Activated naive CD4-positive, alpha-beta T cell (primary cell): ENCODE results near the gene MYL3.

Experiments
- DNase-seq, 4 experiments: peaks; one replicate each; lab custom pipeline; 2025; lab: John Stamatoyannopoulos, UW

MYL3 gene

DNA sequence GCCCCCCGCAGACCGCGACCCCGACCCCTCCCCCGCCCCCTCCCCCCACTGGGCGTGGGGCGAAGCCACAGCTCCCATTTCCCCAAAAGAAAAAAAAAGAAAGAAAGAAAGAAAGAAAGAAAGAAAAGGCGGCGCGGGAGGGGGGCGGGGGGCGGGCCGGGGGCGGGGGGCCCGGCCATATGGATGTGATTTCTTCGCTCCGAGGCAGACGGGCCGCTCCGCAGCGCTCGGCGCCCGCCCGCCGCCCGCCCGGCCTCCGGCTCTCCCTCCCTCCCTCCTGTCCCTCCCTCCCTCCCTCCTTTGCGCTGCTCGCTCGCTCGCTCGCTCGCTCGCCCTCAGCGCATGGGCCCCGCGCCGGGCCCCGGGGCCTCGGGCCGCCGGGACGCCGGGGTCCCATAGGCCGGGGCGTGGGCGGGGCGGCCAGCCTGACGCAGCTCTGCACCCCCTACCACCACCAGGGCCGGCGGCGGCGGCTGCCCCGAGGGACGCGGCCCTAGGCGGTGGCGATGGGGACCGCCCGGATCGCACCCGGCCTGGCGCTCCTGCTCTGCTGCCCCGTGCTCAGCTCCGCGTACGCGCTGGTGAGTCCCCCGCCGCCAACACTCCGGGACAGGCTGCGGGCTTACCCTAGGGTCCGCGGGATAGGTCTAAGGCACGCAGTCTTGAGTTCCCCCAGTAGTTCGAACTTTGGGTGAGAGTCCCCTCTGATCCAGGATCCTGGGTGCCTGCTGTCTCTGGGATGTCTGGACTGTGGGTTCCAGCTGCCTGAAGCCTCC lies 20.0 kb upstream of the MYL3 start:
- no peak for DNase-seq

DNA sequence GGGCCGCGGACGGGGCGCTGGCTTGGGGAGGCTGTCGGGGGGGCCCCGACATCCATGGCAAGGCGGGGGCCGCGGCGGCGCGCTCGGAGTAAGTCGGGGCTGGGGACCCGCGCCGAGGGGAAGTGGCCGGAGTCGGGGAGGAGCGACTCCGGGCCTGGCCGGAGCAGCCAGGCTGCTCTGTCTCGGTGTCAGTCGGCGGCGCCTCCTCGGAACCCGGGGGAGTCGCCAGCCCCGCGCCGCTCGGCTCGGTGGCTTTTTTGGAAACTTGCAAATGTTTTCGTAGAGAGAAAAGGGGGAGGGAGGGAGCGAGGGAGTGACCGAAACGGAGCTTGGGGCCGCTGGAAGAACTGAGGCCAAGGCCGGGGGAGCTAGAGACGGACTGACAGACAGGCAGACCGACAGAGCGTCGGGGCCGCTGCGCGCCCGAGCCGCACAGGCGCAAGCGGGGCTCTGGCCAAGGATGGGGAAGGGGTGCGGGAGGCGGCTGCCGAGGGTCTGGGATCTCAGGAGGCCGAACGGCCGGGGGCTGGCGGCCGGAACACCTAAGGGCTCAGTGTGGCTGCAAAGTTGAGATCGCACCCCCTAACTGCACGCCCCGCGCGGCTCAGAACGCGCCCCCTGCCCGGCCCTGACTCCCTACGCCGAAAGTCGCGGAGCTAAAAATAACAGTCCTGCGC lies 19.3 kb upstream of the MYL3 start:
- no peak for DNase-seq

DNA sequence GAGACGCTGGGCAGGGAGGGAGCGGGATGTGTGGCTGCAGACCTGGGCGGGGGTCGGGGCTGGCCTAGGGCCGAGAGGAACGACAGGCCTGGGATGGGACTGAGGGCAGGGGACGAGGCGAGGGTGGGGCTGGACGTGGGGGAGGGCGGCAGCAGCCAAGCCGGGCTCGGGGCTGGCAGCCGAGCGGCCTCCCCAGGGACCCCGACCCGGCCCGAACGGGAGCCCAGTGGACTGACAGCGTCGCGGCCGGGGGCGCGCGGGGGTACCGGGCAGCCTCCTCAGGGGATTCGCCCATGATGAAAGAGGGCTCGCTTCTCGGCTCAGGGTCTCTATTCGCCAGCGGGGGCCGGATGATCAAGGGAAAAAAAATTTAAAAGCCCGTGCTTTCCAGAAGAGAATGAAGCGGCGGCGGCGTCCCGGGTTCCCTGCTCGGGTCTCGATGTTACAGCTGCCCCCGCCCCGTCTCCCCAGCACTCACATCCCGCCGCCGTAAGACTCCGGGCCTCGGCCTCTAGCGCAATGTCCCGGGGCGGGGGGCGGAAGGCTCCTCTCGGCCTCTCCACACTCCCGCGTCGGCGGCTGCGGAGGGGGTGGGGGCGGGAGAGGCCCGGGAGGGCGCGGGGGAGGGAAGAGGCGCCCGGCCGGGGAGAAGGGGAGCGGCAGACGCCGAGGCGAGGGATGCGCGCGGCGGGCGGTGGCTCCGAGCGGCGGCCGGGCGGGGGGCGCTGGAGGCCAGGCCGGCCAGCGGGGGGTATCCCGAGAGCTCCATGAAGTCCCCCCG lies 18.5 kb upstream of the MYL3 start:
- DNase-seq = peak in 1 of 4 experiments; percentile 8

DNA sequence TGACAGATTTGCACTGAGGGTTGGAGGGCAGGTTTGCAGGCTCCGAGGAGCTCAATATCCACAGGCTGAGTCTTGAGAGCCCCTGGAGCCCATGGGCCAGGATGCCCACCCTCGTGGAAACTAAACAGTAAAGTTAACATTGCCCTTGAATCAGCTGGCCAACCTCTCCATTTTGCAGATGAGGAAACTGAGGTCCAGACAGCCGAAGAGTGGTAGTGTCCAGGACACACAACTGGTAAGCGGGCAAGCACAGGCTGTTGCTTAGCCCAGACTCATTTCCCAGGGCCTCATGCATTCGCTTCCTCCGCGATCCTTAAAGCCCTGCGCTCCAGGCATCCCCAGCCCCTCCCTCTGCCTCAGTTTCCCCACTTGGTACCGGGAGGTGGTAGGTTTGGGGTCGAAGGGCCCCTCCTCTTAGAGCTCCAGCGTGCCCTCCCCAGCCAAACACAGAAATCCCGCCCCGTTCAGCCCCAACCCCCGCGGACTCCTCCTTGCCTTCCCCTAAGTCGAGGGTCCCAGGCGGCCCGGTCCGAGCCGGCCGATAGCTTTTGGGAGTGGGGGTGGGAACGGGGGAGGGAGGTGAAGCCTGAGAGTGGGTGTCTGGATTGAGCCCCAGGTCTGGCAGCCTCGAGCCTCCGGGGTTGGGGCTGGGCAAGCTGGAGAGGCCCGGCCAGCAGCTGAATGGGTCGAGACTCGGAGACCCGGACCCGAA lies 17.8 kb upstream of the MYL3 start:
- DNase-seq = no peak

DNA sequence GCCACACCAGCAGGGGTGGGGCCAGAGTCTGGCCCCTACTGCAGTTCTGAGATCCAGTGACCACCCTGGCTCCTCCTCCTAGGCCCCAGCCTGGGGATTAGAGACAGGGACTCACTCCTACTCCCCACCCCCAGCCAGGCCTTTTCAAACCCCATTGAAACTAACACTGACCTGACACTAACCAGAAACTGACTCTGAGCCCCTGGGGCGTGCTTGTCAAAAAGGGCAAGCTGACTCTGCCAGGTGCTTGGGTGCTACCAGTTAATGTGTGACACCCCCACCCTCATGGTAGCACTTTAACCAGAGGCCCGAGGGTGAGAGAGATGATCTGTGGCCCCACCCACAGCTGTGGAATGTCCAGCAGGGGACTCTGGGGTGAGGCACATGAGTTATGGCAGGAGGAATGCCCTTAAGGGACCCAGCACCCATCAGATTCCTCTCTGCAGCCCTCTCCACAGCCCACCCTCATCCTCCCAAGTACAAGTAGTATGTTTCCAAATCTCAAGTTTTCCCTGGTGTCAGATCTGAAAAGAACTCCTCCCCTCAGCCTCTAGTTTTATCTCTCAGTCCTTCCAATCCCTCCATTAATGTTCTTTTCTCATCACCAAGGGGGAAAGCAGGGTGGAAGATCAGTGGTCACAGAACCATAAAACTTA lies 15.7 kb upstream of the MYL3 start:
- no peak for DNase-seq

DNA sequence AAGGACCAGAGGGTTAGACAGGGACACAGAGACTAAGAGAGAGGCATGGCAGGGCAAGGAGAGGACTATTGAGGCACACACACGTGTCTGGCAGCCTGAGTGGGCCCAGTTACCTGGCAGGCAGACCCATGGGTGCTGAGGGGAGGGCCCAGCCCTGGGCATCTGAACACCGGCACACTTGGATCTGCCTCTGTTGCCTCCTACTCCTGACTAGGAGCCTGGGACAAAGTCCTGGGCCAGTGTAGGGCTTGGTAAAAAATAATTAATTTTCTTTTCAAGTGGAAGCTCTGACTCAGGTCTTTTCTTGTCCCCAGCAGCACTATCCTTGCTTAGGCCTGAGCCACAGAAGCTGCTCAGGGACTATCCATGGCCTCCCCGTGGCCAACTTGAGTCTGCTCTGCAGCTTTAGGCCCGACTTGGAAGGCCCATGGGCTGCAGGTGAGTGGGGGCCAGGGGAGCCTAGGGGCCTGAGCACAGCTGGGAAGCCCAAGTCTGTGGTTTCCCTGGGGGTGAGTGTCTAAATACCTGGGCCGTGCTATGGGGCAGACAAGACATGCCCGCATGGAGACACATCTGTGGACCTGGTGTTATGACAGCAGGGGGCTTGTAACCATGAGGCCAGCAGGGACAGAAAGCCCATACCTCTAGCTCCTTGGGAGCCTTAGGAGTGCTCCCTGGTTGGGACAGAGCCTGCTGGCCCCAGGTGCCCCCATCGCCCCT lies 14.3 kb upstream of the MYL3 start, which contains the start of gene PTH1R:
PTH1R (plus strand) TSS at position 316 of the 720 bp plus-strand sequence. CDS start 5,839 bp downstream, outside the sequence.
- no peak for DNase-seq

DNA sequence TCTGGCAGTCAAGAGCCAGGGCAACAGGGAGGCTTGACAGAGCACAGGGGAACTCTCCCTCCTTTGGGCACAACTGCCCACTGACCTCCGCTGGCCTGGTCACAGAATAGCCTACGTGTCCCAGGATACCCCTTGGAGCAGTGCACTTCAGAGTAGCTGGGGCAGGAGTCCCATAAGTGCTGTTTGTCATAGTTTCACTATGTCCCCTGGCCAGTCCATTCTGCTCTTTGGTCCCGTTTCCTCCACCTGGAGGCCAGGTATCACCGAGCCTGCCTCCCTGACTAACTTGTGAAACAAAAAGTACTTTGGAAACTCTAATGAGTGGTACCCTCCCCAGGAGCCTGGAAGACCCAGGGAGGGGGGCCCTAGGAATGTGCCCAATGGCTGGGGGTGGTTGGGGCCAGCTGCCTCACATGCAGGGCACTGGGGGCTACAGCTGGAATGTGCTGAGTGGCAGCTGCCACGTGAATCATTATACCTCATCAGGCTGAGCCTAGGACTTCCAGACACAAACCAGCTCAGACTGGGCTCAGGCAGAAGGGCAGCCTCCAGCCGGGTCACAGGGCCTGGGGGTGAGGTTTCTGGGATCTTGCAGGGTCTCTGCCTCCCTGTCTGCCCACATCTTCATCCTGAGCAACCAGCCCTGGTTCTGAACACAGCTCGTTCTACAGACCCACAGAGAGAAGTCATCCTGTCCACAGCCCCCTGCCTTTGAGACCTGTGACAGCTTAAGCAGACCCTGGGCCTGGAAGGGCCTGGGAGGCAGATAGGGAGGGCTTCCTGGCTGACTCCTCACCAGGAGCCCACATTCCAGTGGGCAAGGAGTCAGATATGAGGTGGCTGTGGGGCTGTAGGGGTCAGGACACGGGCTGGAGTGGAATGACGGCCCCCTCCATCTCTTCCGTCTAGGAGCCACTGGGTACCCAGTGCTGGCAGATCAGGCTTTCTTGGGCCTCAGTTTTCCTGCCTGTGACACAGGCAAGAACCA lies 13.4 kb upstream of the MYL3 start:
- no peak for DNase-seq

DNA sequence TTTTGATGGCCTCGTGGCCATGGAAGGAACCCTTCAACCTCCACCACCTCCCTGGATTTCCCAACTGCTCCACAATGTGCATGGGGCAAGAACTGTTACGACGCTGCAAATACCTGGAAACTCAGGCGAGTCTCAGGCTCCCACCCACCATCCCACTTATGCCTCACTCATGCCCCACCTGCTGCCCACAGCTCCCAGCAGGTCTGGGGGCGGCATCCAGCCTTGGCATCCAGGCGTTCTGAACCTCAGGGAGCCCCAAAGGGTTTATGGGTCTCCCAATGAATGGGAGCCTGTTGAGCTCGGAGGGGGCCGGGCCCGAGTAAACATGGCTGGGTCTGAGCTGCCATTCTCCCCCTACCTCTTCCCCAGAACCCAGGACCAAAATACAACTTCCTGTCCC lies 12.3 kb upstream of the MYL3 start:
- no peak for DNase-seq

DNA sequence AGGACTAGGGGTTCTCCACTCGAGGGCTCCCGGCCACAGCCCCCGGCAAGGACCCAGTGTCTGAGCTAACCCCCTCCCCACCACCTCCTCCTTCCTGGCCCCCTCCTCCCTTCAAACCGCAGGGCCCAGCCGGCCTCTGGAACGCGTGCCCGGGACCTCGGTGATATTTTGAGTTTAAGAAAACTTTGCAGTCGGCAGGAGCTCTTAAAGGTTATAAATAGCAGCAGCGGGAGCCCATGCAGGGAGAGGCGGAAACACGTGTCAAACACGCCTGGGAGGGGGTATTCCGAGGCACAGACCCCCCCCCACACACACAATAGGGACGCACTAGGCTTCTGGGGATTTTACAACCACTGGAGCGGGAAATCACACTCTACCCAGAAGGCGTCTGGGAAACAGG lies 11.2 kb upstream of the MYL3 start:
- no peak for DNase-seq

DNA sequence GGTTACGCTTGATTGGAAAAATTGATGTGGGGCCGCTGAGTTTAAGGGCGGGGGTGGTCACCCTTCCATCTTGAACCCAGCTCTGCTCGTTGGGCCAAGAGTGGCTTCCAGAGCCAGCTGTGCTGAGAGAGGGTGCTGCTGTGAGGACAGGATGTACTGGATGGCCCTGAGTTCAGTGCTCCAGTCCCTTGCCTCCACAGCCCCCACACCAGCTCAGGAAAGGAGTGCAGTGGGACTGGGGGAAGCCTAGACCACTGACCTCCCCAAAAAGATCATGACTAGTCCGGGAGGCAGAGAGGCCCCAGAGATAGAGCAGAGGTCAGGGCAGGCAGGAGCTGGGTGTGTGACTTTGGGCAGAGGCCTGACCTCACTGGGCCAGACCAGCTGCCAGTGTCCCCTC lies 10.3 kb upstream of the MYL3 start:
- no peak for DNase-seq

DNA sequence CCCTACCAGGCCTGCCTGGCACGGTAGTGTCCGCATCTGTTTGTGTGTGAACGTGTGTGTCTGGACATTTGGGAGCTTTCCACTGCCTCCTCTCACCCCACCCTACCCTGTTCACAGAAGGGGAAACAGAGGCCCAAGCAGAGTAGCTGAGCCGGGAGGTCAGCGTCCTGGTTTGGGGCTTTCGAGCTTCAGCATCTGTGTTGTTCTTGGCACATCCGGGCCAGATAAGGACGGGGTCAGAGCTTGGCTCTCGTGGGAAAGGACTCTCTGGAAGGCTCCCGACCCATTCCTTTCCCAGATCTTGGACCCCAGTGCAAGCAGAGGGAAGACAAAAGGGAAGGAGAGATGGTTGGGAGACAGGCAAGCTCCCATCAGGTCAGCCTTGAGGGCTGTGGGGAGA lies 8.0 kb upstream of the MYL3 start:
- DNase-seq = no peak

DNA sequence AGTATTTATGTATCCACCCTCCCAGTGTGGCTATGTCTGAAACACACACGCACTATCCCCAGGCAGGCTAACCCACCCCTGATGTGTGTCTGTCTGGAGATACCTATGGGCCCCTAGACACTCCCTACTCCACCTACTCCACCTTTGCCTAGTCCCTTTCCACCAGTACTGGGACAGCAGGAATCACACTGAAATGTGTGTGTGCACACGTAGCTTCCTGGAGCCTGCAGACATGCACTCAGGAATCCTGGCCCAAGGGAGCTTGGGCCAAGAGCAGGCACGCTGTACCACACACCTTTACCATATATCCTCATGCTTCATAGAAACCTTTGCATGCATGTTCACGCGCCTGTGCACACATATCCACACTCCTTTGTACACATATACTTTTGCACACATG lies 7.4 kb upstream of the MYL3 start:
- DNase-seq = no peak

DNA sequence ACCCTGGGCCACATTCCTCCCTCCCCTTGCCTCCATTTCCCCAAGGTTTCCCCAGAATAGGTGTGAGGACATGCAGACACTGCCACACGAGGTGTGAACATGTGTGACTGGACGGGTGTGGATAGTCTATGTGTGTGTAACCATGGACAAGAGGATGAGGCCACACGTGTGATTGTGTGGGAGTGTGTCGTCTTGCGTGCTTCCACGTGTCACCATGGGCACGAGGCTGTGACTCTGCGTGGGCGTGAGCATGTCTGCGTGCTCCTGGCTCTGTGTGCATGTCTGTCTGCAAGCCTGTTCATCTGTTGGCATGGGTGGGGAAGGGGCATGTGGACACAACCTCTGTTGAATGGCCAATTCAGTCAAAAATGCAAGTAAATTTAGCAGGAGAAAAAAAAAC lies 6.2 kb upstream of the MYL3 start:
- no peak for DNase-seq

DNA sequence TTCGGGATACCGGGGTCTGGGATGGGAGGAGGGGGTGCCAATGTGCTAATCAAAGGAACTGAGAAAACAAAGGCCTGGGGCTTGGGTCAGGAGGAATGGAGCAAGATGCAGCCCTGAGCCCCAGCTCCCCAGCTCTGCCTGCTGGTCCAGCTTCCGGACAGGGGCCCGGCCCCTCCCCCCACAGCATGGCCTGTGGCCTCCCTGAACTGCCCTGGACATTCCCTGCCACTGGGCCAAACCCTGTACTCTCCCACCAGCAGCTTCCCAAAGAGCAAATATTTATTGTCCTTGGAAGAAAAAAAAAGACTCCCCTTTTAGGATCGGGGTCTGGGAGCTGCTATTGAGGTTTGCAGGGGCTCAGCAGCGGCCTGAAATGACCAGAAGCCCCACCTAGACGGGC lies 5.7 kb upstream of the MYL3 start:
- no peak for DNase-seq

DNA sequence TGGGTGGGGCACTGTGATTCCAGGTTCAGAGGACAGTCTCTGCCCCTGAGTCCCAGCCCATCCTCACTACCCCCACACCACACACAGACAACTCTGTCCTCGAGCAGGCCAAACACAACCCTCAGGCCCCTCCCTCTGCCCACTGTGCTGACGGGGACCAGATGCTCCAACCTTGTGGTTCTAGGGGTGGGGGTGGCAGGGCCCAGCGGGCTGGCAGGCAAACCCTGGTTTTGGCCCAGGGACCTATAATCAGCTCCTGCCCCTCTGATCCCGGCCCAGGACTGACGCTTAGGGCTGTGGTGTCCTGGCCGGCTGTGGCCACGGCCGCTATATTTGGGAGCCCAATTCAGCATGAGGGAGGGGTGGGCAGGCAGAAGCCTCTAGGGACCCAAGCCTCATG lies 5.0 kb upstream of the MYL3 start:
- DNase-seq = no peak

DNA sequence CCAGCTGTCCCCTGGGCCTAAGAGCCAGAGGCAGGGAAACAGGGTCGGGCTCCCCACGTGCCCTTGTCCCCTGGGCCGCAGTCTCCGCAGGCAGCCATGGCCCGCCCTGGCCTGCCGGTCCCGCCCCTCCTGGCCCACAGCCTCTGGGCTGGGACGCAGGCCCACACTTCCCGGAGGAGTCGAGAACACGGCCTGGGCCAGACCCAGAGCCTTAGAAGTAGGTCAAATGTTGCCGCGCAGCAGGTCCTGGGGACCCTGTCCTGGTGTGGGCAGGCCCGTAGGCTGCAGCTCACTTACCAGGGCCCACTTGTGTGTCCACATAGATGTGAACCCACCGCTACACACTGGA lies 4.3 kb upstream of the MYL3 start:
- no peak for DNase-seq

DNA sequence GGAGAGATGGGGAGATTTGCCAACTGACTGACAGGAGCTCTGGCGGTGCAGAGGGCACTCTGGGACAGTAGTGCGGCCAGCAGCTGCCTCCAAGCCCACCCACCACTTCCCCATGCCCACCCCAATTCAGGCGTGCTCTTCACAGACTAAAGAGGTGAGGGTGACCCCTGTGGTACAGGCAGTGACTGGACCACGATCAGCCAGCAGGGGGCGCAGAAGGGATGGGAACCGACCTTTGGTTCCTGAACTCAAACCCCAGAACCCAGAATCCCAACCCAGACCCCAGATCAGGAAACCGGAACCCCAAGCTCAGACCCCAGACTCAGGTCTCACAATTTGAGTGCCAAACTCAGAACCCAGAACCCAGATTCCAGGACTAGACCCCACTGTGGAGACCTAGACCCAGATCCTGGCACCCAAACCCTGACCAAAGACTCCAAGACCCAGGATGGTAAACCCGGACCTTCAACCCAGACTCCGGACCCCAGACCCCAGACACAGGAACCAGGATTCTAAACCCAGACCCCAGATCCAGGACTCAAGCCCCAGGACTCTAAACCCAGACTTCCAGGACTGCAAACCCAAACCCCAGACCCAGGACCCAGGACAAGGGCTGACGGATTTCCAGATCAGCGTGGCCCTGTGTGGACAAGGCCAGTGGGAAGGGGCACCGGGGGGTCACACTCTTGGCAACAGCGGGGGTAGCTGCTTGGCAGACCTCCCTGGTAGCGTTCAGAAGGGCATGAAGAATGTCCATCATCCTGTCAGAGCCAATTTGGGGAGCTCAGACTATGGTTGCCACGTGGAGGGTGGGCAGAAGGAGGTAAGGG lies 3.7 kb upstream of the MYL3 start:
- peak; percentile 60 to 91 (median 80) for DNase-seq

DNA sequence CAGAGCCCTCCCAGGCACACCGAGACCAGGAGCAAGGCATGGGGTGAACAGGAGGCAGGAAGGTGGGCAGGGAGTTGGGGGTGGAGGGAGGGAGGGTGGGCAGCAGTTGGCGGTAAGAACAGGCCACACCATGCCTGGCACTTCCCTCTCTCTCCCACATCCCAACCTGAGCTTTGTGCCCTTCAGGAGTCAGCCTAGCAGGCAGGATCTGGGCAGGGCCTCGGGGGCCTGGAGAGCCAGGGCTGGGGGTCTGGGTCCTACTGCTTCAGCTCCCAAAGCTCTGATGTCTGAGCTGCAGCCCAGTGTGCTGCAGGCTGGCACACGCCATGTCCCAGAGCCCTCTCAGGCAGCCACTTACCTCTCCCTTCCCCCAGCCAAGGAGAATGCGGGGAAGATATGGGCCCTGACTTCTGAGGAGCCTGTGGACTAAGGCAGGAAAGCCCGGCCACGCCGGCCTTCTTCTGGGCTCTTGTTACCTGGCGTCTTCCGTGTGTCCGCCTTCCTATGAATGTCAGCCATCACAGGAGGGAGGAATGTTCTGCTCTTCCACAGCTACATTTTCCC lies 2.9 kb upstream of the MYL3 start:
- DNase-seq = no peak

DNA sequence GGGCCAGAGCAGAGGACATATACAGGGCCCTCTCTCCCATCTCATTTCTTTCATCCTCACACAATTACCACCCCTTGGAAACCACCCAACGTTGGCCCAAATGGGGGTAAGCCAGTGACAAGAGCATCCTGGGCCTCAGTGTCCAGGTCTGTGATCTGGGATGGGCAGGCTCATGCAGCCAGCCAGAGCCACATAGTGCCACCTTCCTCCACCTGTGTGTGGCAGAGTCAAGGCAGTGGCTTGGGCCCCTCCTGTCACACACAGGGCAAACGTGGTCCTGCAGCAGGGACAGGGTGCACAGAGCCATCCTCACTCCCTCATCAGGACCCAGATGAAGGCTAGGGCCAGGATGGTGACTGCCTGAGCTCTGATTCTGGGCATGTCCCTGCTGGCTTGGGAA lies 2.3 kb upstream of the MYL3 start:
- no peak for DNase-seq
